GM18861 (cell line): ENCODE data around the gene RIMOC1.
A peak's percentile ranks its signal among the peaks of the same experiment; 100 is the strongest.

Experiments
- ATAC-seq: cut with Tn5 transposase; IDR thresholded peaks from one replicate; pipeline ENCODE4 v1.9.1; 2021; ENCODE audit not compliant: unreplicated experiment

The RIMOC1 gene, protein sequence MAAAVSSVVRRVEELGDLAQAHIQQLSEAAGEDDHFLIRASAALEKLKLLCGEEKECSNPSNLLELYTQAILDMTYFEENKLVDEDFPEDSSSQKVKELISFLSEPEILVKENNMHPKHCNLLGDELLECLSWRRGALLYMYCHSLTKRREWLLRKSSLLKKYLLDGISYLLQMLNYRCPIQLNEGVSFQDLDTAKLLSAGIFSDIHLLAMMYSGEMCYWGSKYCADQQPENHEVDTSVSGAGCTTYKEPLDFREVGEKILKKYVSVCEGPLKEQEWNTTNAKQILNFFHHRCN

GRCh38 chr5:41903892-41904799, at the start of gene RIMOC1:
TSS of gene RIMOC1 (plus strand) at chr5:41904344. CDS start at chr5:41904368, 24 bp downstream.
- peak; percentile 98 for ATAC-seq

GRCh38 chr5:41856644-41857491, 47.3 kb upstream of the RIMOC1 start:
- ATAC-seq = peak; percentile 89

- no peak for ATAC-seq
These were observed 46.2 kb upstream of the RIMOC1 start for GRCh38 chr5:41857989-41858388.

DNA sequence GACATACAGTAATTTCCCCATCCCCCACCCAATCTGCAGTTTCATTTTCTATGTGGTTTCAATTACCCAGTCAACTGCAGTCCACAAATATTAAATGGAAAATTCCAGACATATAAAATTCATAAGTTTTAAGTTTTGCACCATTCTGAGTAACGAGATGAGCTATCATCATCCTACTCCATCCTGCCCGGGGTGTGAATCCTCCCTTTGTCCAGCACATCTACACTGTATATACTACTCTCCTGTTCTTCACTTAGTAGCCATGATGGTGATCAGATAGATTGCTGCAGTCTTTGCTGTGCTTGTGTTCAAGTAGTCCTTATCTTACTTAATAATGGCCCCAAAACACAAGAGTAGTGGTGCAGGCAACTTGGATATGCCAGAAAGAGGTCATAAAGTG, 45.3 kb upstream of the RIMOC1 start:
- no peak for ATAC-seq

DNA sequence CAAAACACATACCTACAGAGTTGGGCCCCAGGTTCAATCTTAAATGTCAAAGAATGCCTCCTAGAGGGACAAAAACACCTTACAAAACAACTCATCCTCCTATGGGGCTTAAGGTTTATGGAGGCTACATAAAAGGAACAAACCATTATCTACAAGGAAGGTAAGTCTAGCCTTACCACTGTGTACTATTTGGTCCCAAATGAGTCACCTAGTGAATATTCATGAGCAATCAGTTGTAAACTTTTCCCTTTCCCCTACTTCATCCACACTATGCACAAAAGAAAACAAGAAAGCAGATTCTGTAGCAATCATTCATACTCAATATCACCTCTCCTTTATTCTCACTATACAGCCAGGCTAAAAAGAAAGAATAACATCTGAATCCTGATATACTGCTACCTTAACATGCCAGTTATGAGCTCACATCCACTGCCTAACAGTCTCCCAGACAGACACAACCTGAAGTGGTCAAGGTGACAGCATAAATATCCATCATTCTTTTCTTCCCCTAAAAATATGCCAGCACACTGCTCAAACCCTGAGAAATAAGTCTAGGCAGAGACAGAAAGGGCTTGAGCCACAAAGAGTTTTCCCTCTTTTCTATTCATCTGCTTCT, 40.2 kb upstream of the RIMOC1 start:
- peak; percentile 50 for ATAC-seq

- ATAC-seq = no peak
These were observed 34.9 kb upstream of the RIMOC1 start for GRCh38 chr5:41869151-41869723.

GRCh38 chr5:41869724-41870626, 34.2 kb upstream of the RIMOC1 start, which contains the start of gene OXCT1:
TSS of gene OXCT1 (minus strand) at chr5:41870425. CDS start at chr5:41870358, 67 bp downstream.
- ATAC-seq = peak; percentile 91

GRCh38 chr5:41870627-41871048, 33.5 kb upstream of the RIMOC1 start:
- no peak for ATAC-seq

DNA sequence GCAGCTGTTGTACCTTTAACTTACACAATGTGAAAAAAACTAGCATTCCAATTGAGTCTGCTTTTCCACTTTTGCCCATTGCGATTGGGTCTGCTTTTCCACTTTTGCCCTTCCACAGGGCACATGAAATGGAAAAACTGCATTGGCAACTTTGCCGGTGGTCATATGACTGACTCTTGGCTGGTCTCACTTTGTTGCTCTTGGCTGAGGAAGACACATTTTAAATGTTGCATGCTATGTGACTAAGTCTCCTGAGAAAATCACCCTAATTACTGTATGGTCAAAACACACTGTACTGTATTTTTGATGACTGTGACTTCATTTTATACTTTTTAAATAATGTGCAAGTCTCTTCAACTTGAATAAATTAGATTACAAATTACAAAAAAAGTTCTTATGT, 32.3 kb upstream of the RIMOC1 start:
- ATAC-seq = no peak

- ATAC-seq = no peak
These were observed 29.6 kb upstream of the RIMOC1 start for GRCh38 chr5:41874512-41875060.

DNA sequence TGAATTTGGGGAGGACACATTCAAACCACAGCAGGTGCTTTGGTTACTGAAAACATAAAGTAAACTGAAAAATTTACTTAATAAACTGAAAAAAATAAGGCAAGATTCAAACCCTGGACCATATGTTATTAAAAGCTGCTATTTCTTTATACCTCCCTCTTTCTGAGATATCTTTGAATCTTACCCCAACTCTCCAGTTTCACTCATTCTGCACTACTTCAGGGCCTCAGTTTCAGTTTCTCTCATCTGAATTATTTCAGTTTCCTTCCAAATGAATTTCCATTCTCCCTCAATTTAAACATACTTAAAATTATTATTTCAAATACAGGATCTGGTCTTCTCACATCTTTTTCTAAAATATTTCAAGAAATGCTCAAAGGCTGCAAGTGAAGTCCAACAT, 29.0 kb upstream of the RIMOC1 start:
- no peak for ATAC-seq

- no peak for ATAC-seq
These were observed 27.5 kb upstream of the RIMOC1 start for GRCh38 chr5:41876678-41877077.

GRCh38 chr5:41877408-41877807, 26.7 kb upstream of the RIMOC1 start:
- no peak for ATAC-seq

- peak; percentile 32 for ATAC-seq
These were observed 26.0 kb upstream of the RIMOC1 start for GRCh38 chr5:41878173-41878572.

GRCh38 chr5:41878643-41879478, 25.3 kb upstream of the RIMOC1 start:
- ATAC-seq = peak; percentile 74

- no peak for ATAC-seq
These were observed 21.4 kb upstream of the RIMOC1 start for GRCh38 chr5:41882765-41883164.

DNA sequence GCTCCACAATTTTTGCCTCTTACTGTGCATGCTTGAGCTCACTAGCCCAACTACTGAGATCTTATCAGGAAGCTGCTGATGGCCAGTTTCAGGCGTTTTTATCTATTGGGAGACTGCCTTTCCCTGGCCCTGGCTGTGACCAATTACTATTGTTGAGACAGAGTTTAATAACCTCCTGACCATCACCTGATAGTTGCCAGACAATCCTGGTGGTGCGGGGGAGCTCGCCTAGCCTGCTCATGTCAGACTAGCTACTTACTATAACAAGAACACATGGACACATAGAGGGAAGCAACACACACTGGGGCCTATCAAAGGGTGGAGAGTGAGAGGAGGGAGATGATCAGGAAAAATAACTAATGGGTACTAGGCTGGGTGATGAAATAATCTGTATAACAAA, 20.9 kb upstream of the RIMOC1 start:
- ATAC-seq = no peak

DNA sequence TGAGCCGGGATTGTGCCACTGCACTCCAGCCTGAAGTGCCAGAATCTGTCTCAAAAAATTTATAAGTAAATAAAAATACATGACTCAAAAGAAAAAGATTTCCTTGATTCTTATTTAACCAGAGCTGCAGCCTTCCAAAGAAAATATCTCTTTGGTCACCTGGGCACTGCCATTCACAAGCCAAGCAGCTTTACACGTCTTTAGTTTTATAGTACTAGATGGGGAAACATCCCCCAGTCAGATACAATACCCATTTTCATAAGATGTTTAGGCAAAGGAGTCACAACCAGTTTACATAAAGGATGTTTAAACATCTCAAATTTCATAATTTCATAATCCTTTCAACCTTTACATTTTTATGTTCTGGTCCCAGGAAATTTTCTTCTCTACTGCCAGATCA, 20.2 kb upstream of the RIMOC1 start:
- ATAC-seq = no peak
